Stimulated activated CD4-positive, alpha-beta T cell treated with anti-CD3 and anti-CD28 coated beads, Interleukin-12 subunit alpha, Interleukin-12 subunit beta, amount 100 ng/mL, for 4 hours (primary cell): ENCODE results near the gene VWA8.
"Not testable (repeated sequence)": the region's sequence is repeated elsewhere in the genome, so short reads cannot be mapped to it uniquely, and the experiment has no call there.

Experiments used
- DNase-seq: peaks from one replicate; pipeline ENCODE4 v3.0.0-alpha.2; 2020

Gene VWA8

DNA sequence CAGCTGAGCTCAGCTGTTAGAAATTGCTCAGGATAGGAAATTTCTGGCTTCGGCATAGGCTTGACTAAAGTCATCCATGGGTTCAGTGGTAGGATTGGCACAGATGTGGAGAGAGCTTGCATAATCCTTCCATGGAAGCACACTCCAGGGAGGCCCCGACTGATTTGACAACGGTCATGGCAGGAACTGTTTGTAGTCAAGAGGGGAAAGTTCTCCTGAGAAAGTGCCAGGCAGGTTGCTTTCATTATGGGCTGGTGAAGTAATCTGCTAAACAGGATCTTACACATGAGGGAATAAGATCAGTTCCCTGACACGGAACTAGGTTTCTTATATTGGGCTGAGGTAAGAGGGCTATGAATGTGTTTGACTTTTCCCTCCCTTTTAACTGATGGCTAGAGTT is 383.5 kb downstream of the VWA8 start:
- DNase-seq, result no peak

DNA sequence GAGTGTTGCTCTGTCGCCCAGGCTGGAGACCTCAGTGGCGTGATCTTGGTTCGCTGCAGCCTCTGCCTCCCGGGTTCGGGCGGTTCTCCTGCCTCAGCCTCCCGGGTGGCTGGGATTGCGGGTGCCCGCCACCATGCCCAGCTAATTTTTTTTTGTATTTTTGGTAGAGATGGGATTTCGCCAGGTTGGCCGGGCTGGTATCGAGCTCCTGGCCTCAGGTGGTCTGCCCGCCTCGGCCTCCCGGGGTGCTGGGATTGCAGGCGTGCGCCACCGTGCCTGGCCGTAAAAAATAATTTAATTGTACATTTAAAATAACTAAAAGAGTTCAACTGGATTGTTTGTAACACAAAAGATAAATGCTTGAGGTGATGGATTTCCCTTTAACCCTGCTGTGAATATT is 387.3 kb downstream of the VWA8 start:
- DNase-seq, result not testable (repeated sequence)

DNA sequence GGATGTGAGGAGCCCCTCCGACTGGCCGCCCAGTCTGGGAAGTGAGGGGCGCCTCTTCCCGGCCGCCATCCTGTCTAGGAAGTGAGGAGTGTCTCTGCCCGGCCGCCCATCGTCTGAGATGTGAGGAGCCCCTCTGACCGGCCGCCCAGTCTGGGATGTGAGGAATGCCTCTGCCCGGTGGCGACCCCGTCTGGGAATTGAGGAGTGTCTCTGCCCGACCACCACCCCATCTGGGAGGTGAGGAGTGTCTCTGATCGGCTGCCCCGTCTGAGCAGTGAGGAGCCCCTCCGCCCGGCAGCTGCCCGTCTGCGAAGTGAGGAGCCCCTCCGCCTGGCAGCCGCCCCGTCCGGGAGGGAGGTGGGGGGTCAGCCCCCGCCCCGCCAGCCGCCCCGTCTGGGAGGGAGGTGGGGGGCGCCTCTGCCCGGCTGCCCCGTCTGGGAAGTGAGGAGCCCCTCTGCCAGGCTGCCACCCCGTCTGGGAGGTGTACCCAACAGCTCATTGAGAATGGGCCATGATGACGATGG is 389.0 kb downstream of the VWA8 start:
- not testable (repeated sequence) for DNase-seq

DNA sequence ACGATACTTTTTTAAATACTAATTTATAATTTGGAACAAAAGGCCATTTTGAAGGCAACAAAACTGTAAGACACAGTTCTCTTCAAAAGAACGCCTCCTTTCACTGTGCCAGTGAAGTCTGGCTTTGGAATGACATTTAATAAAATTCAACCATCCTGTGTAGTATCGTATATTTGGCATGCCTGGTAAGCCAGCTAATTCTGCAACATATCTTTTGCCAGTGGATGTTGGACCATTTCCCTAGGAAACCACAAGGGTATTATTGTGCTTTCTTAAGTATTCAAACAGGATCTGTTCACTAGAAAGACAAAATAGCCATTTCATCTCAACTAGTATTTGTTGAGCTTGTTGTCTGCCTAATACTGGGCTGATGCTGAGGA is 391.9 kb downstream of the VWA8 start:
- no peak for DNase-seq

DNA sequence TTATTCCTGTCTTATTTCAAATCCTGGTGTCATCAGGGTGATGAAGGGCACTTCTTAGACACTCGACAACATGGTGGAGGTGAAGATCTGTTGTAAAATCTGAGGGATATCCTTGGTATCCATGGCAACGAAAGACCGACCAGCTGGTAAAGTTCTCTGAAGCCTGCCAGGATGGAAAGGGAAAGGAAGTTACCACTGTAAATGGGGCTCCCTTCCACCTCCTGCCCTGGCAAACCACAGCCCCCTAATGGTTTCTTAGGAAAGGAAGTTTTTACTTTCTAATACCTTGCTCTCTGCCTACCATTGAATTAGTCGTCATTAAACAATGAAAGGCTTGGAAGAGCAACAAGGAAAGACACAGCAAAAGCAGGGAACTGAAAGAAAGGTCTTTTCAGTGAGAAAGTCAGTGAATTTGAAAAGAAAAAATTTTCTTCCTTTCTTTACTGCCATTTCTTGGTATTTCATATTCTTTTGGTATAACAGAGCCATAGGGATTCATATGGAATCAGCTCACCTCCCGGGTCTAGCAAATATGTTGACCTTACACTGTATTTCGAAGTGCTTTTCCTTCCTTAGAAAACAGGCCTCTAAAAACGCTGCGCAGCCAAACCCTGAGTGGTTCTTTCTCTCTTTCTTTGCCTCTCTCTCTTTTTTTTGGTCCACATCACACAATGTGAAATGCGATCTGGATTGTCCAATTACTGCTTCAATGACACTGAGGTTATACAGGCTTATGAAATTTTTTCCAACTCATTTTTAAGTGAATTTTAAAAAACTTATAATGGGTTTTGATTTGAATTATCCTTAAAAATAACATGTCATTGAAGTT is 392.6 kb downstream of the VWA8 start:
- DNase-seq, result no peak

DNA sequence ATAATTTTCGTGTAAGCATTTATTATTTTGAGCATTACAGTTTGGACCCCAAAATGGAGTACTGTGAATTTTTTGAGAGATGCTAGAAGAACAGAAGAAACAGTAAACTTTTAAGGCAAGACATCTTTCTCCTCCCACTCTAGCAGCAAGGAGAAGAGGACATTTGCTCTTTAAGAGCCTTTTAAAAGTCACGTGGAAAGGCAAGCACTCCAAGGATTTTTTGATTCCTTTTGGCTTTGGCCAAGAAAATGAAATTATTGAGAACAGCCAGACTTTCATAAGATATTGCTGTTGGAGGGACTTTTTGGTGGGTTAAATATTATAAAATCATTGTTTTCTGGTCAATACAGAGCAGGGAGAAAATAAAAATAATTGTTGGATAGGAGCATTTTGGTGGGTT is 393.5 kb downstream of the VWA8 start:
- DNase-seq, result no peak

DNA sequence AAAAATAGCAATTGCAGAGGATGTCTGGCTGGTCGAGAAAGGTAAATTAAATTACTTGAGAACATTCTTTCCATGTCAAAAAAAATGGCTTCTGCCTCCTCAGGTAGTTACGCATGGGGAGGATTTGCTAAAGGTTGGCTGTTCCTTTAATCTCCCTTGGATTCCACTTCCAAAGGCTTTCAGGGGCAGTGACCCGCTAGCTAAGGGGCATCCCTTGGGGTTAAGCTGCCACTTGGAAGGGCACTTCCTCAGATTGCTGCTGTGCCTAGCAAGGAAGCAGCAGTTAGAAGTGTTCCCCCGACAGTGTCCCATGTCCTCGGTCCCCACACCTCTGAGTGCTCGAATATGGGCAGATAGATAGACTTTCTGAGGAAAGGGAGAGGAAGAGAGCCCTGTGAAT is 395.1 kb downstream of the VWA8 start:
- DNase-seq, result no peak

DNA sequence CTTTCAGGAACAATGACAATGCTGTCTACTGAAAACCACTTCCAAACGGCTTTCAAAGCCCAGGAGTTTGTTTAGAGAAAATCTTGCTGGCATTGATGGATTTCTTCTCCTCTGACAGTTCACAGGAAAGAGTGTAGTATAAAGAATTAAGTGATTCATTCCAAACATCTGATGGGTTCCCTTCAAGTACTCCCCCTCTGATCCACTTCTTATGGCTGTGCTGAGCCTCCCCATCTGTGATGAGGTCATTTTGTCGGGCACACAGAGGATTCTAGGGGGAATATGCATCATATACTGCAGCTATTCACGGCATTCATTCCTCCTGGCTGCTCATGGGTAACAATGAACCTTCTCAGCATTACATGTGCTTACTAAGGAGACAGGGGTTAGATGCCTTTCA is 395.7 kb downstream of the VWA8 start:
- DNase-seq, result no peak

DNA sequence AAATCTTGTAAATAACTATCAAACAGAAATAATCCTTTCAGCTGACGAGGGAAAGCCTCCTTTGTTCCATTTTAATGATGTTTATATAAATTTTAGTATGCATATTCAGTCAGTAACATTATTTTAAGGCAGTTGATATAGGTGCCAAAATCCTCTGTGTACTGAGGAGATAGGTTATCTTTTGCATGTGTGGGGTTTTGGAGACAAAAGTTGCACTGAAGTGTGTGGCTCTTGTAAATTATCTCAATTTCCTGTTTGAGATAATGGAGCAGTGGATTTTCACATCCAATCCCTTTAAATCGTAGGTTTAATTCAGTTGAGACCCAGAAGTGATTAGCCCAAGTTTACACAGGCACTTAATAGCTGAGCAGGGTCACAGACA is 396.9 kb downstream of the VWA8 start:
- no peak for DNase-seq

DNA sequence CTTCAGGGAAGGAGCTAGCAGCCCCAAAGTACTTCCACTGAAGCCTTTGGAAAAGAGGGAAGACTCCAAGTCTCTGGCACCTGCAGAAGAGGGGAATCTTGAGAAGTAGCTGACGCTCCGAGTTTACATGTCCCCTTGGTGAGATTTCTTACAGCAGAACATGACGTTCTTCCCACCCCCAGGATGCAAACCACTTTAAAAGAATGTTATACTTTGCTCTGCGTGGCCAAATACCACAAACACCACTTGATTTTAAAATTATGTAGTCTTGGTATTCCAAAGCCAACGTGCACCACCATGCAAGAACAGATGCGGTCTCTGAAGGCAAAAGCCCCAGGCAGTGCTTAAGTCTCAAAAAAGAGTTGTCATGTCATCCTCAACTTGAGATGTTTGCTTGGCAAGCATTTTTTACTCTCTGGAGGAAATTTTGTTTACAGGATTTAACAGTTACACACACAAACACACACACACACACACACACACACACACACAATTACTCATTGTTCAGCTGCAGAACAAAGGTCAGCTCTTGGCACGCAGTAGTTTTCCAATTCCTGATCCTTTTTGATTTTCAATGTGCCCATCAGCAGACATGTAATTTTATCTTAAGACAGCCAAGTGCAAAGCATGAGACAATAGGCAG is 397.4 kb downstream of the VWA8 start:
- no peak for DNase-seq

DNA sequence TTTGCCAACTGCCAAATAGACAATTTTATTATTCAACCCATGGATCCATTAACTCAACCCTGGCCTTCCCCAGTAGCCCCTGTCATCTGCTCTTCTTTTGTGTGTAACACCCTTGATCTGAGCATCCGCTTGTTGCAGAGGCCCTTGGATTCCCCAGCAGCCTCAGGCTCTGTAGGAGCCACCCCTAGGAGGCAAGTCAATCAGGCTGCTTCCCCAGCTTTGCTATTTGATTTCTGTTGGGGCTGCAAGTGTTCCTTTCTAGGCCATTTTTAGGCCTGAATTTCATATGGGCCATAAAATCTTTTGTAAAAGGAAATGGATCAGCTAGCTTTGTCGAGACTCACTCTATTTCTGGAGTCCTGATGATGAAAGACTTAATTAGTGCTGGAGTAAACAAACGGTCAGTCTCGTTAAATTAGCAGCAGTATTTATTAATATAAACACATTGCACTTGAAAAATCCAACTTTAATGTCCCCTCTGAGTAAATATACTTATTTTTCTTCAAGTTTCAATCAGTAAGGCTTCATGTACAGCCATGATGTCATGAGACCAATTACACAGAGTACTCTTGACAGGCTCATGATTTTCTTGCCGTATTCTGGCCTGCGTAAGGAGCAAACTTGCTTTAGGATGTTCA is 398.2 kb downstream of the VWA8 start:
- DNase-seq, result no peak

DNA sequence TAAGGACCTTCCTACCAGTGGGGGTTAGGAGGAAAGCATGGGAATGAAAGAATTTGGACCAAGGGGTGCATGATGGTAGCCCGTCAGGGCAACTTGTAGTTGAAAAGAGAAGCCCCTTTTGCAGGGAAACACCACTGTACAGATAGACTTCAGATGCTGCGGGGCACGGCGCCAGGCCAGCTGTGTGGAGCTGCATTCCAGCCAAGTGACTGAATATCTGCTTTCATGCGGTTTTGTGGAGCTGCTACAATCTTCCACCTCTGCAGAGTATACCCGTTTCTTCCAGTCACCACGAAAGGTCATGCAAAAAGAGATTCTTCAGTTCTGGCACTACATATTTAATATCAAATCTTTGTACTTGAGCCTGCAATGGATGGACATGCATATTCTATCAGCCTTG is 398.8 kb downstream of the VWA8 start:
- no peak for DNase-seq

DNA sequence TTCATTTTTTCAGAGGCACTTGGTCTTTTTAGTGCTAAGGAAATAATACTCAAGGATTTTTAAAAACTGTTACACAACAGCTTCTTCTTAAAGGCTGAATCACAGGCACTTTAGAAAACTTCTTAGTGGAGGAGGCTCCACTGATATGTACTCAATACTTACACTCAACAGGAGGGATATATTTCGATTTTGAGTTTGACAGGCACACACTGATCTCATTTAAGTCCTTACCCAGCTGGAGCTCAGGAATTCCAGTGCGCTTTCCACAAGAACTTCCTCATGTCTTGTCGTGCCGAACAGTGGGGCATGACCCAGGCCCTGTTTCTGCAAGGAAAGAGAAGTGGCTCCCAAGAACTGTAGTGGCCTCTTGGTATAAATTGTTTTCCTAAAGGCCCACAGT is 399.7 kb downstream of the VWA8 start:
- DNase-seq, result no peak

DNA sequence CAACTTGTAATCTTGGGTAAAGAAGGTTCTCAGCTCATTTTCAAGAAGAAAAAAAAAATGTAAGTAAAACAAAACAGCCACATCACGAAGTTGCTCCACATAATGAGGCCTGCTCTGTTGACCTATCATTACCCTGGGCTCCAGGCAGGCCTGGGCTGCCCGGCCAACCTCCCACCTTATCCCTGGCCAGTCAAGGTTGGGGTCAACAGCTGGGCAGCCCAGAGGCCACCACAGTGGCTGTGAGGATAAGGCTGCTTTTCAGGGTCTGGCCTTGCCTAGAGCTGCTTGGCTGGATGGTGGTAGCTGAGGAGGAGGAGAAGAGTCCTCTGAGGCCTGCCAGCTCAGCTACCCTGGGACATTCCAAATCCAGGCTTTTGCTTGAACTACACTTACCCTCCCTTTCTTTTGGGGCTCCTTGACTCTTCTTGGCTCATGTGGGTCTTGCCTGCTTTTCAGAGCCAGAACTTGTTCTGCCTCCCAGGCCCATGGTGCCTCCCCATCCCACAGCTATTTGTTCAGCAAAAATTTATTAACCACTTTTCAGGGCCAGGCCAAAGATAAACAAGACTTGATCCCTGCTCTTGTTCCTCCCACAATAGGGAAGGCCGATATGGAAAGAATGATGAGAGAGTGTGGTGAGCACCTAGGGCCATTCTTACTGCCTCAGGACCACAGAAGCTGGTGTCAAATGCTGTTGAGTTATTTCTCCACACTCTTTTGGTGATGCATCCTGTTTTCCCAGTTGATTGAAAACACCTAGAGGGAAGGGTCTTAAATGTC is 401.9 kb downstream of the VWA8 start:
- DNase-seq, result no peak

DNA sequence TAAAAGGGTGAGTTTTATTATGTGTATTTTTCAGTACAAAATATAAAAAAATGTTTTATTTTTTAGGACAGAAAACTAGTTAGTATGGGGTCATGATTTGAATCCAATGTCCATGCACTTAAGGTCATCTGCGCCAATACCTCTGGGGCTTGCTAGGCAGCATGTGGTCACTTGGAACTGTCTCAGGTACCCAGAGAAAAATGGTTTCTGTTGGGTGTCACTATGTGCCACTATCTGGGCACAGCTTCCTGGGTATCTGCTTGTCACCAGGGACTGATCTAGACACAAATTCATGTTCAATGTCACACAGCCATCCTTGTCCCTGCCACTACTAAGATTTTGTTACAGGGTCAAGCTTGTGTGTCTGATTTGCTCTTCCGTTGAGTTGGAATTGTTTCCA is 403.2 kb downstream of the VWA8 start:
- DNase-seq, result no peak

DNA sequence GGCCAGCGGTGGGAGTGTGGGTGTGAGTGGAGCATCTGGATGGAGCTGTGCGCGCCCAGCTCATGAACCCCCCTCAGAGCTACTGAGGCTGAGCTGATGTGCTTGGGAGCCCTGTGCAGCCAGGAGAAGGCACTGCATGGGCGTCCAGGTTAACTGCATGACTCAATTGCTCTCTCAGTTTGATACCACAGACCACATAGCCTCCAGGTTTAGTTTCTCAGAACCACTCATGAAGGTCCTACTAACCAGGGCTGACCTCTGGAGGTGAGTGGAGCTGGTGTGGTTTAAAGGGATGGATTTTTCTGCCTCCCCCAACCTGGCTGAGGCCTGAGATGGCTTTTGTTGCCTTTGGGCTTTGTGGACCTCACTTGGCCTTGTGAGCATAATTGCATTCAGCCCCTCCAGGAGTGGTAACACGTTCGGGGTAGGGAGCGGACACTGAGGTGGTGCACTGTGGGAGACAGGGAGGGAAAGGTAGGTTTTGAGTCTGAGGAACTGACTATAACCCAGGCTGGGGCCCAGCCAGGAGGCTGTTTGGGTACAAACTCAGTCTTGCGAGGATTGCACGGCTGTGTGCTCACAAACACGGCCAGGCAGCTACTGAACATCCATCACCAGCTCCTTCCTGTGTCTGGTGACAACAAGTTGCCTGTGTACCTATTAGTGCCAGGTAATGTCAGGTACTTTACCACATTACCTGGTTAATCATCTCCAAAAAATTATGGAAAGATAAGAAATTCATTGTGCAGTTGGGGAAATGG is 406.1 kb downstream of the VWA8 start:
- no peak for DNase-seq

DNA sequence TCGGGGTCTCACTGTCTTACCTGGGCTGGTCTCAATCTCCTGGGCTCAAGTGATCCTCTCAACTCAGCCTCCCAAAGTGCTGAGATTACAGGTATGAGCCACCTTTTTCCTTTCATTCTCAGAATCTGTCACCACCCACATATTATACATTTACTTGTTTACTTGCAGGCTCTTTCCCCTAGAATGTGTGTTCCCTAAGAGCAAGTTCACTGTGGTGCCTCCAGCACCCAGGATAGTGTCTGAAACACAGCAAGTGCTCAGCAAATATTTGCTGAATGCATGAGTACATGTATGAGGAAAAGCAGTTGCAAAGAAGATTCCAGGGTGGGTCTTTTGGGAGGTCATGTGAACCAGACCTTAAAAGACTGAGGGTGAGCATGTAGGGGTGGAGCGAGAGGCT is 406.7 kb downstream of the VWA8 start:
- DNase-seq, result no peak

DNA sequence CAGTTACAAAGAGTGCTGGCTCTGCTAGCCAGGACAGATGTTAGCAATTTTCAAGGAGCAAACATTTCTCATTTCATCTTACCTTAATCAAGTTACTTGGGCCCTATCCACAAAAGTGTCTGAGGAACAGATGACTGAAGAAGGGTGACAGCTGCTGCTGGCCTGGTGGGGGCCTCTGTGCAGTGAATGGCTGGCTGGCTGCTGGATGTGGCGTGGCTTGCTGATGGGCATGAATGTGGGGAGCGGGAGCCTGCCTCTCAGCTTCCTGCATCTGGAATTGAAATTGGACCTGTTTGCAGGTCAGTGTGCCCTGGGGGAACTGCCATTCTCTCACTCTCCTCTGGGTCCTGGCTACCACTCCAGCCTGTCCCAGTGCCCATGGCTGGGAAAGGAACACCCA is 408.9 kb downstream of the VWA8 start:
- no peak for DNase-seq

DNA sequence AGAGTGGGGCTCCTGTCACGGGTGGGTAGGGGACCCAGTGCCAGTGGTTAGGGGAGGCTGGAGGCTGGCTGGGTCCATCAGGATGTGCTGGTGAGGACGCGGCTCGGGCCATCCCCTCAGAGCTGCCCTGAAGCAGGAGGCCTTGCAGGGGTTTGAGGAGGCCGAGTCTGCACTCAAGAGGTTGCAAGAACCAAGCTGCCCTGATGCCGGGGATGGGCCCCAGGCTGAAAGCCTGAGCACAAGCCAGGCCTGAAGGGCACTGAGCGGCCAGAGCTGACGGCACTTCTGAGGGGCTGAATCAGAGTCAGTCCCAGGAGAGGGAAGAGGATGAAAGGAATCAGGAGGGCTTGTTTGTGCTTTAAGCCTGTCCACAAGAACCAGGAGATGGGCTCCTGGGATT is 410.6 kb downstream of the VWA8 start:
- DNase-seq, result no peak

DNA sequence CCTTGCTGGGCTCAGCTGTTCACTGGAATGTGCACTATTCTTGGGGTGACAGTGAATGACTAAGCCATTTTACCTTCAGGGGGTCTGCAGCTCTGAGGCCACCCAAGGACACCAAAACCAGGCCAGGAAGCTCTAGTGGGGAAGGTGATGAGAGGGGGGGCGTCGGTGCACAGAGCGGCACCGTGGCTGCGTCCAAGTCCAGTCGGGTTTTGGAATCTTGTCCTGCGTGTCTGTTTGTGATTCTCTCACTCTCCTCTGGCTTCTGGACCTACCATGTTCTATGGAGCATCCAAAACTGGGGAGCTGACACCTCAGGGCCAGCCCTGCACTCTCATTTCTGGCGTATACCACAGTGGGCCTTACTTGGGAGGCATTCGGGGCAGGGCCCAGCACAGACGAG is 411.4 kb downstream of the VWA8 start:
- no peak for DNase-seq

DNA sequence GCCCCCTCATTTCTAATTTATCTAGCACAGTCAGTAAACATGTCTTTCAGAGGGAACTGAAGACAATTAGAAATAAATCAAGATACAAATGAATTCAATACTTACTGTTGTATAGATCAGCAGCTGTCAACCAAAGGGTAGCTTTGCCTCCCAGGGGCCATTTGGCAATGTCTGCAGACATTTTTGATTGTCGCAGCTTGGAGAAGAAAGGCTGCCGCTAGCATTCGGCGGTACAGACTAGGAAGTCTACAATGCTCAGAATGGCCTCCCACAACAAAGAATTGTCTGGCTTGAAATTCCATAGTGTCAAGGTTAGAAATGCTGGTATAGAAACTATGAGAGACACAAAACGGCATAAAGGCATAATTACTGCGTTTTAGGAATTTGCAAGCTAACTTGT is 412.0 kb downstream of the VWA8 start:
- DNase-seq, result no peak

DNA sequence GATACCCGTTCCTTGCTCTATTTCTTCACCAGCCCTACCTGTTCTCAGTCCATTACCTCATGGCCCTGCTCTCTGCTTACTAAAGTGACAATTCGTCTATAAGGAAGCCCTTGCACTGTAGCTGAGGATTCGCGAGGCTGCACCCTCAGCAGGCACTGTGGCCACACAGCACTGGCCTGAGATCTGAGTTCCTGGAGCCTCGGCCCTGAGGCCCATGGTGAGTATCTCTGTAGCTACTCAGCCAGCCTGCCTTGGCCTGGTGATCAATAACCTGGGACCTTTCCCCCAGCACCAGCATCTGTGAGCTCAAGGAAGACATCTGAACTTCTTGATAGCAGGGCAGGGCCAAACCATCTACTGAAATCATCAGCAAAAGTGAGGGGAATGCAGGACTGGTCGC is 412.9 kb downstream of the VWA8 start:
- no peak for DNase-seq
